Parathyroid adenoma (tissue), 2 donors: ENCODE data around the gene VWA5A.
"Not testable (repeated sequence)": the region's sequence is repeated elsewhere in the genome, so short reads cannot be mapped to it uniquely, and the experiment has no call there.

Experiments used
- H2AFZ ChIP-seq: fragments of 300-600 bp; sonication (generic); one replicate; pipeline ENCODE4 v1.7.0; 2017; ENCODE audit warnings: antibody characterized with exemption, mild to moderate bottlenecking
- H3K27ac ChIP-seq: fragments of 300-600 bp; sonication (generic); one replicate; pipeline ENCODE4 v1.7.0; 2017
- H3K27me3 ChIP-seq: fragments of 300-600 bp; sonication (generic); one replicate; pipeline ENCODE4 v1.7.0; 2017; ENCODE audit warnings: low read length; ENCODE audit not compliant: control insufficient read depth, insufficient read depth
- H3K36me3 ChIP-seq: fragments of 300-600 bp; sonication (generic); one replicate; pipeline ENCODE4 v1.7.0; 2017; ENCODE audit warnings: low read length; ENCODE audit not compliant: control insufficient read depth, insufficient read depth
- H3K4me1 ChIP-seq: fragments of 300-600 bp; sonication (generic); one replicate; pipeline ENCODE4 v1.7.0; 2017; ENCODE audit warnings: control low read depth
- H3K4me2 ChIP-seq: fragments of 300-600 bp; sonication (generic); one replicate; pipeline ENCODE4 v1.7.0; 2017; ENCODE audit warnings: low read length
- H3K4me3 ChIP-seq: fragments of 300-600 bp; sonication (generic); one replicate; pipeline ENCODE4 v1.7.0; 2017; ENCODE audit warnings: low read depth, low read length
- H3K79me2 ChIP-seq: fragments of 300-600 bp; sonication (generic); one replicate; pipeline ENCODE4 v1.7.0; 2017; ENCODE audit warnings: control low read depth
- H3K9ac ChIP-seq: fragments of 300-600 bp; sonication (generic); one replicate; pipeline ENCODE4 v1.7.0; 2017; ENCODE audit warnings: mild to moderate bottlenecking
- H3K9me3 ChIP-seq: fragments of 300-600 bp; sonication (generic); one replicate; pipeline ENCODE4 v1.7.0; 2017; ENCODE audit warnings: low read length; ENCODE audit not compliant: control insufficient read depth
- CTCF ChIP-seq: fragments of 300-600 bp; sonication (generic); IDR thresholded peaks from one replicate; pipeline ENCODE4 v1.7.0; 2017; ENCODE audit warnings: antibody characterized with exemption, mild to moderate bottlenecking
- donor health status: primary hyperparathyroidism.

VWA5A gene

GRCh38 chr11:124122123-124122522, 6.9 kb downstream of the VWA5A start:
- no peak for TF ChIP-seq CTCF
- H3K36me3 ChIP-seq = no peaks in the 10 kb centered on the region
- H3K4me1 ChIP-seq = no peaks in the 10 kb centered on the region
- no peak overlapping the region for H3K9ac ChIP-seq
- no peak overlapping the region for H3K27ac ChIP-seq
- no peaks in the 10 kb centered on the region for H3K9me3 ChIP-seq
- H3K27me3 ChIP-seq = no peaks in the 10 kb centered on the region
- no peak overlapping the region for H3K4me2 ChIP-seq
- H3K4me3 ChIP-seq = no peak overlapping the region
- no peaks in the 10 kb centered on the region for H3K79me2 ChIP-seq
- H2AFZ ChIP-seq = no peak overlapping the region

GRCh38 chr11:124123622-124124021, 8.4 kb downstream of the VWA5A start:
- Histone ChIP-seq H3K4me2 (no peak overlapping the region), H3K9me3 (no peaks in the 10 kb centered on the region), H3K9ac (no peak overlapping the region), H3K27ac (no peak overlapping the region), H3K27me3 (no peaks in the 10 kb centered on the region), H3K4me1 (no peaks in the 10 kb centered on the region), H3K36me3 (no peaks in the 10 kb centered on the region), H3K79me2 (no peaks in the 10 kb centered on the region), H2AFZ (no peak overlapping the region), H3K4me3 (no peak overlapping the region)
- no peak for TF ChIP-seq CTCF

- not testable (repeated sequence) for H3K27ac ChIP-seq, H3K4me1 ChIP-seq, H3K9ac ChIP-seq, H3K79me2 ChIP-seq, H3K9me3 ChIP-seq, H3K36me3 ChIP-seq, H2AFZ ChIP-seq, H3K4me3 ChIP-seq, H3K27me3 ChIP-seq, H3K4me2 ChIP-seq
Measured at GRCh38 chr11:124127134-124127533, 11.9 kb downstream of the VWA5A start.

- no peaks in the 10 kb centered on the region for H3K9me3 ChIP-seq
- H3K27ac ChIP-seq = no peak overlapping the region
- TF ChIP-seq CTCF = no peak
- H3K27me3 ChIP-seq = no peaks in the 10 kb centered on the region
- no peak overlapping the region for H3K4me3 ChIP-seq
- no peaks in the 10 kb centered on the region for H3K36me3 ChIP-seq
- no peak overlapping the region for H3K4me2 ChIP-seq
- H3K79me2 ChIP-seq = no peaks in the 10 kb centered on the region
- H3K4me1 ChIP-seq = no peaks in the 10 kb centered on the region
- H3K9ac ChIP-seq = no peak overlapping the region
- no peak overlapping the region for H2AFZ ChIP-seq
Measured at GRCh38 chr11:124143034-124143433, 27.8 kb downstream of the VWA5A start.

GRCh38 chr11:124147951-124148350, 32.7 kb downstream of the VWA5A start:
- H3K9ac ChIP-seq = no peak overlapping the region
- no peak overlapping the region for H3K27ac ChIP-seq
- H2AFZ ChIP-seq = no peak overlapping the region
- H3K36me3 ChIP-seq = no peaks in the 10 kb centered on the region
- H3K27me3 ChIP-seq = no peaks in the 10 kb centered on the region
- no peak for TF ChIP-seq CTCF
- no peaks in the 10 kb centered on the region for H3K4me1 ChIP-seq
- no peak overlapping the region for H3K4me2 ChIP-seq
- no peak overlapping the region for H3K4me3 ChIP-seq
- H3K79me2 ChIP-seq = no peaks in the 10 kb centered on the region
- H3K9me3 ChIP-seq = no peaks in the 10 kb centered on the region
